ENCODE data around the gene RNF208.

Gene RNF208

GRCh38 chr9:137252555-137253506, 30.8 kb upstream of the RNF208 start:
- DNase-seq (ENCODE audit: extremely low read depth, low read depth), result no peak

GRCh38 chr9:137251490-137252268, 29.6 kb upstream of the RNF208 start:
- TF ChIP-seq CTCF (IDR thresholded peaks at IDR 0.05; ENCODE audit: low read depth, low read length), result no peak
- no peak for DNase-seq (ENCODE audit: extremely low read depth, low read depth)

More at GRCh38 chr9:137252555-137253506, 30.8 kb upstream of the RNF208 start:
- no peak for TF ChIP-seq CTCF (IDR thresholded peaks at IDR 0.05; ENCODE audit: low read depth, low read length)

GRCh38 chr9:137251194-137251461, 29.1 kb upstream of the RNF208 start, which contains the start of gene STPG3:
Gene STPG3 (plus strand): TSS chr9:137251286. CDS start chr9:137251287, 1 bp downstream.
- TF ChIP-seq CTCF (IDR thresholded peaks at IDR 0.05; ENCODE audit: low read depth, low read length), result no peak
- no peak for DNase-seq (ENCODE audit: extremely low read depth, low read depth)

GRCh38 chr9:137250329-137251193, 28.5 kb upstream of the RNF208 start:
- no peak for DNase-seq (ENCODE audit: extremely low read depth, low read depth)
- no peak for TF ChIP-seq CTCF (IDR thresholded peaks at IDR 0.05; ENCODE audit: low read depth, low read length)

- TF ChIP-seq CTCF (IDR thresholded peaks at IDR 0.05; ENCODE audit: low read depth, low read length), result no peak
Measured at GRCh38 chr9:137247916-137248175, 25.8 kb upstream of the RNF208 start.

GRCh38 chr9:137247135-137247915, 25.3 kb upstream of the RNF208 start:
- no peak for DNase-seq (ENCODE audit: extremely low read depth, low read depth)

More at GRCh38 chr9:137247916-137248175, 25.8 kb upstream of the RNF208 start:
- DNase-seq (ENCODE audit: extremely low read depth, low read depth), result no peak

More at GRCh38 chr9:137247135-137247915, 25.3 kb upstream of the RNF208 start:
- TF ChIP-seq CTCF (IDR thresholded peaks at IDR 0.05; ENCODE audit: low read depth, low read length), result no peak
